Measurements from ENCODE around the gene THUMPD3. TPM values are rescaled to one million over a fixed set of nuclear protein-coding genes. Genes with fewer than 3 reads are reported as not detected.

The THUMPD3 gene
- 40.8 and 43.9 TPM in 2 replicates for total RNA-seq

GRCh38 chr3:9362731-9363530, at the start of gene THUMPD3:
Gene THUMPD3, plus strand, starts transcription at chr3:9363054. Its CDS starts 2,015 bp downstream, at chr3:9365069.
- peak within 1 kb of the TSS; percentile 70 for H3K4me3 ChIP-seq (ENCODE audit: low read depth, low read length)
- TF ChIP-seq CTCF (conservative IDR thresholded peaks at IDR 0.05; ENCODE audit: low read depth, low read length): peak; percentile 2
- peak; percentile 45 for DNase-seq (ENCODE audit: low read depth)

- TF ChIP-seq CTCF (conservative IDR thresholded peaks at IDR 0.05; ENCODE audit: low read depth, low read length): no peak
- no peak for DNase-seq (ENCODE audit: low read depth)
- no peak overlapping the region for H3K4me3 ChIP-seq (ENCODE audit: low read depth, low read length)
Measured at GRCh38 chr3:9314796-9315195, 48.1 kb upstream of the THUMPD3 start.

- peak overlapping the region; percentile 34 for H3K4me3 ChIP-seq (ENCODE audit: low read depth, low read length)
- TF ChIP-seq CTCF (conservative IDR thresholded peaks at IDR 0.05; ENCODE audit: low read depth, low read length): no peak
- no peak for DNase-seq (ENCODE audit: low read depth)
Measured at GRCh38 chr3:9316881-9317361, 45.9 kb upstream of the THUMPD3 start.

GRCh38 chr3:9322780-9323179, 40.1 kb upstream of the THUMPD3 start:
- no peak overlapping the region for H3K4me3 ChIP-seq (ENCODE audit: low read depth, low read length)
- no peak for DNase-seq (ENCODE audit: low read depth)
- TF ChIP-seq CTCF (conservative IDR thresholded peaks at IDR 0.05; ENCODE audit: low read depth, low read length): no peak

- no peak overlapping the region for H3K4me3 ChIP-seq (ENCODE audit: low read depth, low read length)
- no peak for TF ChIP-seq CTCF (conservative IDR thresholded peaks at IDR 0.05; ENCODE audit: low read depth, low read length)
- no peak for DNase-seq (ENCODE audit: low read depth)
Measured at GRCh38 chr3:9324944-9325343, 37.9 kb upstream of the THUMPD3 start.

- no peak overlapping the region for H3K4me3 ChIP-seq (ENCODE audit: low read depth, low read length)
- TF ChIP-seq CTCF (conservative IDR thresholded peaks at IDR 0.05; ENCODE audit: low read depth, low read length): no peak
Measured at GRCh38 chr3:9327578-9327977, 35.3 kb upstream of the THUMPD3 start.

More at GRCh38 chr3:9327578-9327977, 35.3 kb upstream of the THUMPD3 start:
- DNase-seq (ENCODE audit: low read depth): no peak
